K562 (cell line): ENCODE results near the gene HSPA1L. TPM values are rescaled to one million over a fixed set of nuclear protein-coding genes. Genes with fewer than 3 reads are reported as not detected.

Experiments
- BHLHE40 ChIP-seq: IDR thresholded peaks from 2 replicates; pipeline ENCODE4 v1.6.1; 2011; ENCODE audit warnings: low read length, improper control_type of control experiment
- CBX5 ChIP-seq: IDR thresholded peaks from 2 replicates; pipeline ENCODE4 v1.6.1; 2014; ENCODE audit warnings: low read depth, borderline replicate concordance
- CHD2 ChIP-seq: IDR thresholded peaks from 2 replicates; pipeline ENCODE4 v1.6.1; 2011; ENCODE audit warnings: low read depth, low read length
- CHD4 ChIP-seq: fragments of 200-600 bp; sonication (generic); IDR thresholded peaks from 3 replicates; pipeline ENCODE4 v1.6.1; 2012; ENCODE audit warnings: low read depth, mild to moderate bottlenecking, mixed read lengths, low read length, inconsistent platforms; ENCODE audit not compliant: insufficient read depth, insufficient replicate concordance, poor library complexity, severe bottlenecking
- GATA2 ChIP-seq: sonication (generic); formaldehyde crosslinking; IDR thresholded peaks from 2 replicates; pipeline ENCODE4 v1.4.0; 2020; ENCODE audit warnings: mild to moderate bottlenecking, missing genetic modification reagents
- GTF2E2 ChIP-seq: fragments of 200-800 bp; sonication (Bioruptor generic); IDR thresholded peaks from 2 replicates; pipeline ENCODE4 v1.6.1; 2016; ENCODE audit warnings: missing genetic modification characterization, missing compliant biosample characterization
- NEUROD1 ChIP-seq: fragments of 150-350 bp; IDR thresholded peaks from 2 replicates; pipeline ENCODE4 v1.6.1; 2014; ENCODE audit warnings: borderline replicate concordance, low read length, low read depth; ENCODE audit not compliant: partially characterized antibody
- NKRF ChIP-seq: fragments of 450-650 bp; IDR thresholded peaks from 2 replicates; pipeline ENCODE4 v1.6.1; 2016; ENCODE audit warnings: borderline replicate concordance
- NR4A1 ChIP-seq, 2 experiments: fragments of 250-450 bp in 1 of 2; fragments of 450-650 bp in 1 of 2; sonication (Bioruptor Pico) in 1 of 2; IDR thresholded peaks; 2 replicates each; pipeline versions ENCODE4 v1.4.0 to v1.6.1; 2016 to 2020; ENCODE audit warnings: mild to moderate bottlenecking in 2 of 2, missing compliant biosample characterization in 1 of 2, missing genetic modification characterization in 1 of 2, moderate library complexity in 1 of 2
- SRSF1 ChIP-seq: fragments of 200-400 bp; formaldehyde crosslinking; IDR thresholded peaks from 2 replicates; pipeline ENCODE4 v1.6.1; 2017; ENCODE audit warnings: mild to moderate bottlenecking, low read depth, low read length, moderate library complexity
- TAF9B ChIP-seq: fragments of 450-650 bp; IDR thresholded peaks from 2 replicates; pipeline ENCODE4 v1.6.1; 2018; ENCODE audit warnings: mild to moderate bottlenecking; ENCODE audit not compliant: partially characterized antibody
- TCF7L2 ChIP-seq: fragments of 150-350 bp; IDR thresholded peaks from 2 replicates; pipeline ENCODE4 v1.6.1; 2016; ENCODE audit warnings: low read depth, mild to moderate bottlenecking, low read length, moderate library complexity
- TOE1 ChIP-seq, 2 experiments: fragments of 450-650 bp in 1 of 2; sonication (generic) in 1 of 2; formaldehyde crosslinking in 1 of 2; IDR thresholded peaks; 2 replicates each; pipeline versions ENCODE4 v1.7.1 to v1.8.0; 2016 to 2022; ENCODE audit warnings: borderline replicate concordance in 2 of 2, mild to moderate bottlenecking in 2 of 2, antibody characterized with exemption in 1 of 2, inconsistent platforms in 1 of 2, low read depth in 1 of 2, missing genetic modification reagents in 1 of 2, moderate library complexity in 1 of 2
- WHSC1 ChIP-seq: IDR thresholded peaks from one replicate; pipeline ENCODE4 v1.6.1; 2012; ENCODE audit warnings: low read length, control low read depth, inconsistent platforms
- ZNF184 ChIP-seq: sonication (generic); formaldehyde crosslinking; IDR thresholded peaks from 2 replicates; pipeline ENCODE4 v1.5.0; 2020; ENCODE audit warnings: missing genetic modification reagents
- ZNF668 ChIP-seq: fragments of 250-450 bp; sonication (Bioruptor Pico); IDR thresholded peaks from 2 replicates; pipeline ENCODE4 v1.8.0; 2022; ENCODE audit warnings: mild to moderate bottlenecking, inconsistent platforms
- polyA plus RNA-seq, 8 experiments: library from polyadenylated mRNA; depleted of rRNA in 4 of 8; stranded (reverse) in 5 of 8; unstranded in 3 of 8; fragments of >200 nt; fragmentation: Nextera tagmentation in 2 of 8; fragmentation: Illumina TruSeq in 1 of 8; extraction: Ambion mirVana in 2 of 8; extraction: Trizol in 1 of 8; gene quantifications; 2 replicates each; pipeline versions ENCODE4 v1.2.1 to v1.2.3, GENCODE V29; 2011 to 2014; ENCODE audit warnings: inconsistent platforms in 1 of 8, missing spikeins in 1 of 8
- total RNA-seq, 7 experiments: library from RNA; depleted of rRNA in 6 of 7; stranded (reverse); fragments of >200 nt in 6 of 7; fragmentation: Illumina TruSeq in 2 of 7; extraction: Trizol in 2 of 7; gene quantifications; 2 replicates each; pipeline versions ENCODE4 v1.2.1 to v1.2.3, GENCODE V29; 2011 to 2021; ENCODE audit warnings: low replicate concordance in 1 of 7
- TF ChIP-seq, protein P1 (sequence below): fragments of 450-650 bp; IDR thresholded peaks from 2 replicates; pipeline ENCODE4 v1.7.1; 2018; ENCODE audit warnings: mild to moderate bottlenecking, low read depth; ENCODE audit not compliant: partially characterized antibody

Gene HSPA1L
- total and polyA plus RNA-seq, 9 of the 15 experiments (the other 6 are each of a cell fraction or from before 2014, with no cell fraction given): 0.14 to 2.1 (median 1.3) TPM

DNA sequence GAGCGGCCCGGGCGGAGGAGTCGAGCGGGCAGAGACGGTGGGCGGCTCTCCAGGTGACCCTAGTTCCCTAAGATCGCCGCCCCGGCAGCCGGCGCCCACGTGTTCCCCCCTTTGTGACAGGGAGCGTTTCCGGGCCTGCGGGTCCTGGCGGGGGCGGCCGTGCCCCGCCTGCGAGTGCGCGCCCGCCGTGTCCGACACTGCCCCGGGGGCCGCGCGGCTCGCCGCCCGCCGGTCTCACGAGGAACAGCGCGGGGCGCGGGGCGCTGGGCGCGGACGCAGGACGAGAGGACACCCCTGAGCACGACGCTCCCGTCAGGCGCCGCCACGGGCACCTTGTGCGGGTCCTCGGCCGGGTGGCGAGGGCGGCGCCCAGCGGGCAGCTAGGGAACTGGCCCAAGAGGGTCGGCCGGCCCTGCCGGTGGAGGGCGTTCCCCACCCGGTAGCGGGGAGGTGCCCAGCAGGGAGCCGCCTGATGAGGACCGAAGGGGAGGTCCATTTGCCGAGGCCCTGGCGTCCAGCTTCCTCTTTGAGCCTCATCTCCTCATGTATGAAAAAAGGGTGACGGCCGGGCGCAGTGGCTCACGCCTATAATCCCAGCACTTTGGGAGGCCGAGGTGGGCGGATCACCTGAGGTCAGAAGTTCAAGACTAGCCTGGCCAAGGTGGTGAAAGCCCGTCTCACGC is 19.3 kb downstream of the HSPA1L start, which contains the start of gene VARS1 (continued):
- TF ChIP-seq, protein P1, sequence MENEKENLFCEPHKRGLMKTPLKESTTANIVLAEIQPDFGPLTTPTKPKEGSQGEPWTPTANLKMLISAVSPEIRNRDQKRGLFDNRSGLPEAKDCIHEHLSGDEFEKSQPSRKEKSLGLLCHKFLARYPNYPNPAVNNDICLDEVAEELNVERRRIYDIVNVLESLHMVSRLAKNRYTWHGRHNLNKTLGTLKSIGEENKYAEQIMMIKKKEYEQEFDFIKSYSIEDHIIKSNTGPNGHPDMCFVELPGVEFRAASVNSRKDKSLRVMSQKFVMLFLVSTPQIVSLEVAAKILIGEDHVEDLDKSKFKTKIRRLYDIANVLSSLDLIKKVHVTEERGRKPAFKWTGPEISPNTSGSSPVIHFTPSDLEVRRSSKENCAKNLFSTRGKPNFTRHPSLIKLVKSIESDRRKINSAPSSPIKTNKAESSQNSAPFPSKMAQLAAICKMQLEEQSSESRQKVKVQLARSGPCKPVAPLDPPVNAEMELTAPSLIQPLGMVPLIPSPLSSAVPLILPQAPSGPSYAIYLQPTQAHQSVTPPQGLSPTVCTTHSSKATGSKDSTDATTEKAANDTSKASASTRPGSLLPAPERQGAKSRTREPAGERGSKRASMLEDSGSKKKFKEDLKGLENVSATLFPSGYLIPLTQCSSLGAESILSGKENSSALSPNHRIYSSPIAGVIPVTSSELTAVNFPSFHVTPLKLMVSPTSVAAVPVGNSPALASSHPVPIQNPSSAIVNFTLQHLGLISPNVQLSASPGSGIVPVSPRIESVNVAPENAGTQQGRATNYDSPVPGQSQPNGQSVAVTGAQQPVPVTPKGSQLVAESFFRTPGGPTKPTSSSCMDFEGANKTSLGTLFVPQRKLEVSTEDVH: peak; percentile 74
- TF ChIP-seq BHLHE40 (peak; percentile 73), ZNF184 (CRISPR knock-in tag) (no peak), ZNF668 (CRISPR knock-in tag) (peak; percentile 91), WHSC1 (no peak), CBX5 (peak; percentile 61; the same call in 1 of the 2 replicates), SRSF1 (no peak), GATA2 (no peak), CHD2 (peak; percentile 51; the same call in 1 of the 2 replicates), TOE1 (IDR thresholded peaks at IDR 0.05; ENCODE audit: borderline replicate concordance) (peak; percentile 84), TOE1 (CRISPR knock-in tag; IDR thresholded peaks at IDR 0.05; ENCODE audit: borderline replicate concordance, low read depth) (peak; percentile 90), TAF9B (no peak), TCF7L2 (0 out of 2 replicates have a peak, but pooled peaks have one; percentile 48), CHD4 (no peak), NKRF (peak; percentile 100; the same call in 1 of the 2 replicates), NR4A1 (CRISPR knock-in tag; IDR thresholded peaks at IDR 0.05) (no peak), NR4A1 (tag; IDR thresholded peaks at IDR 0.05) (peak; percentile 93), NEUROD1 (peak; percentile 82), GTF2E2 (tag) (peak; percentile 96; the same call in 1 of the 2 replicates)
